GM19025 (cell line): Measurements from ENCODE around the gene KCNK7.

ENCODE experiments used
- ATAC-seq: cut with Tn5 transposase; IDR thresholded peaks from one replicate; pipeline ENCODE4 v1.9.1; 2021; ENCODE audit warnings: mild to moderate bottlenecking, low read depth, moderate library complexity; ENCODE audit not compliant: unreplicated experiment

The KCNK7 gene

GRCh38 chr11:65611758-65612603 is 16.4 kb upstream of the KCNK7 start:
- no peak for ATAC-seq

- ATAC-seq: no peak
These were observed 15.6 kb upstream of the KCNK7 start for GRCh38 chr11:65611028-65611757.

DNA sequence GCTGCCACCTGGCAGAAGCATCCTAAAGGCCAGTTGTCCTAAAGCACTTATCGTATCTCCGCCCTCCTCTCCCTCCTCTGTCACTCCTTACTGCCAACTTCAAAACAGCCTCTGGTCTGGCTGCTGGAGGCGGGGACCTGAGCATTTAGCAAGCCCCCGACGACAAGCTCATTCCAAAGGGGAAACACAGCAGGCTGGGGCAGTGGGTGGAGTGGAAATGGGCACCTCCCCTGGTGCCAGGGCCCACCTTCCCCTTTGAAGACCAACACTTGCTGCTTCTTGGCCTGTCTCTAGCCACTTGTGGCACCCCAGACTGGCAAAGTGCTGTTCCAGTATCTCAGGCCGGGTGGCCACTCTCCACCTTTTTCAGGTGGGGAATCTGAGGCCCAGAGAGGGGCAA is 14.8 kb upstream of the KCNK7 start:
- ATAC-seq: no peak

GRCh38 chr11:65609665-65610064 is 14.1 kb upstream of the KCNK7 start:
- no peak for ATAC-seq

DNA sequence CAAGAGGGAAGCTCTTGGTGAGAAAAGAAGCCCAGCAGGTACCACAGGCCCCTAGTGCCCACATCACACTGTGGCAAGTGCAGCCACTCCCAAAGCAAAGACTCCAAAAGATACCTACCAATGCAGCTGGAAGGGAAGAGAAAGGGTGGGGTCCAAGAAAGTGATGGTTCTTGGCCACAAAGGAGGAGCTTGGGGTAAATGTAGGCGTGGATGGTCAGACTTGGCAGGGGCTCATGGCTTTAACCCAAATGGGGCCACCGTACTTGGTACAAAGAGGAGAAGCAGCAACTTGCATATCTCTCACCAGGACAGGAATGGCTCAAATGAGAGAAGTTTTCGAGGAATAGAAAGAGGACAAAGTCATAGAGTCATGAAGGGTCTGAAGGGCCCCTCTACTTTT is 13.6 kb upstream of the KCNK7 start:
- ATAC-seq: no peak

- ATAC-seq: no peak
These were observed 12.2 kb upstream of the KCNK7 start for GRCh38 chr11:65607614-65608426.

DNA sequence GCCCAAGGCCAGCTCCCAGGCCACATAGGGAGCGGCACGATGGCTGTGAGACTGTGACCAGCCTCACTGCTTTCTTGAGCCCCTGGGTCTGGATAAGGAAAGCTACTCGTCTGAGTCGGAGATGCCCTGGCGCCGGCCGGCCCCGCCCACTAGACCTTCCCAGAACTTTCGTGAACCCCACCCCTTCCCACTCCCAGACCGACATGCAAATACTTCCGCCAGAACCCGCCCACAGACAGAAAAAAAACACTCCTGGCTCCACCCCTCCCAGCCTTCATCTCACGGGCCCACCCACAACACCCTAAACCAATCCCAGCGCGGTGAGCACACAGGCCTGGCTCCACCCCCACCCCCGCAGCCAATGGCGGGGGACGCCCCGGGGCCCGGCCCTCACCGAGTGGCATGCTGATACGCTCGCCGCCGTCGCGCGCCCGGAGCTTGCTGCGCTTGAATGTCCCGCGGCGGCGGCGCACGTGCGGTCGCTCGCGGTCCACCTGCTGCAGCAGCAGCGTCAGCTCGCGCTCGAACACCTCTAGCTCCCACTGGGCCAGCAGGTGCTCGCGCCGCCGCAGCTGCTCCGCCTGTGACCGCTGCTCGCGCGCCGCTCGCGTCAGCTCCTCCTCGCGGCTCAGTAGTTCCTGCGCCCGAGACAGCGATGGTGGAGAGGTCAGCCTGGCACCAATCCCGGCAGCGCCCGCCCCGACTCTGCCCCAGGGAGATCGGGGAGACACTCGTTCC is 11.4 kb upstream of the KCNK7 start:
- ATAC-seq: no peak

GRCh38 chr11:65604258-65604657 is 8.7 kb upstream of the KCNK7 start:
- no peak for ATAC-seq

DNA sequence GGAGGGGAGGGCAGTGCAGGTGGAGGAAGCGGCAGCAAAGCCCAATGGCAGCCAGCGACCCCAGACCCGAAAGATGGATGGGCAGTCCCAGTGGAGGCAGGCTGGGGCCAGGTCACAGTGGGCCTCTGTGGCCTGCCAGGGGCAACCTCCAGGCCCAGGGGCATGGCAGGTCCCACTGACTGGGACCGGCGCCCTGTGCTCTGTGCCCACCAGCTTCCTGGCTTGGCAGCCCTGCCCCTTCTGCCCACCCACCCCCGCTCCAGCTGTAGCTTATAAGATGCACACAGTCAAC is 4.3 kb upstream of the KCNK7 start:
- ATAC-seq: no peak

DNA sequence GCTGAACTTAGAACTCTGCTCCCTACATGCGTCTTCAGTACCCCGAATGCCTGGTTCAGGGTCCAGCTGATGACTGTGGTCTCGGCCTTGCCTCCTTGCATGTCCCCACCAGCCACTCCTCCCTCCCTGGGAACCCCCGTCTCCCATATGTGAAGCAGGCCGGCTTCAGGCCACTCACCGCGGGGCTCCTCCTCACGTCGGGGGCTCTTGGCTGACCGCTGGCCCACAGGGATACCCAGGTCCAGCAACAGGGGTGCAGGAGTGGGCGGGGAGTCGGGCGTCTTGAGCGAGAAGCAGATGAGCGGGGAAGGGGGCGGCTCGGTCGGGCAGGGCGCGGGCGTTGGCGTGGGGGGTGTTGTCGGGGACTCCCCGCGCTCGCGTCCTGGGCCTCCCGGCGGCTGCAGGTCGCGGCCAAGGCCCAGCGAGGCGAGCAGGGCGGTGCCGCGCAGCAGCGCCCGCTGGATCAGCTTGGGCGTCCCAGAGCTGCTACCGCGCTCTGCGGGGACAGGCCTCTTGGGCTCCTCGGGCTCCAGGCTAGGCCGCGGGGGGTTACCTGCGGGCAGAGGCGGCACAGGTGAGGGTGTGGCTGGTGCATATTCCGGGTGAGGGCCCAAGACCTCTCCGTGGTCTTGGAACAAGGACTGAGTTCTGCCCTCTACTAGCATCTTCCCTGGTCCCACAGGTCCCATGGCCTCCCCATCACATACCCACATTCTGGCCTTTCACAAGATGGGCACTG is 3.8 kb upstream of the KCNK7 start:
- ATAC-seq: no peak

GRCh38 chr11:65598258-65598699 is 2.7 kb upstream of the KCNK7 start:
- ATAC-seq: no peak

DNA sequence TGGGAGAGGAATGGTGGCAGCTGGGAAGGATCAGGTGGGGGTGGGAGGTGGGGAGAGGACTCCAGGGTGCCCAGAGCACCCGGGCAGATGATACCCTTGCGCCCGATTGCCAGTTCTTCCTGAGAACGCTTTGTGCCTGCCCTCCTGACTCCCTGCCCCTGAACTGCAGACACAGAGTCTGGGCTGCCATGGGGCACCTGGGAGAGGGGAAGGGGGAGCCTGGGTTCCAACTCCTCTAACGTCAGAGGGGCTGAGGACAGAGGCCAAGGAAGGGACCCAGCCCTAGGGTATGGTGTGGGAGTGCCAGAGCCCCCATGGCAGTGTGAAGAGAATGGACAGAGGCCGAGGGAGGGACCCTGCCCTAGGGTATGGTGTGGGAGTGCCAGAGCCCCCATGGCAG is 920 bp upstream of the KCNK7 start:
- no peak for ATAC-seq

GRCh38 chr11:65595131-65595530 is 469 bp downstream of the KCNK7 start:
- ATAC-seq: no peak

- ATAC-seq: no peak
These were observed 1.8 kb downstream of the KCNK7 start for GRCh38 chr11:65593518-65594414.

GRCh38 chr11:65592858-65593517 is 2.6 kb downstream of the KCNK7 start:
- no peak for ATAC-seq

- no peak for ATAC-seq
These were observed 3.4 kb downstream of the KCNK7 start for GRCh38 chr11:65591939-65592857.

DNA sequence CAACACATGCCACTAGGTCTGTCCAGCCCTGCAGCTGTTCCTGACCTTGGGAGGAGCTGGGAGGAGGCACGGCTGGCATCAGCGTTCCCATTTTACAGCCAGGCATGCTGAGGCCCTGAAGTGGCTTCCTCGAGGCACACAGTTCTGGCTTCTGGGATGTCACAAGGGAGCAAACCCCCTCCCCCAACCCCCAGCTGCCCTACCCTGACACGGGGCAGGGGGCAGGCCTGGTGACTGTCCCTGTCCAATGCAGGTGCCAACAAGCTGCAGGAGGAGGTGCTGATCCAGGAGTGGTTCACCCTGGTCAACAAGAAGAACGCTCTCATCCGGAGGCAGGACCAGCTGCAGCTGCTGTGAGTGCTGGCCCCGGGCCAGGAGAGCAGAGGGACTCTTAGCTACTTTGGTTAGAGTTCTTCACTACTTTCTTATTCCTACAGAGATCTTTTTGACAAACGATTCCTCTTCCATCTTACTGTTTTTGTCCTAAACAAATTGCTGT is 5.3 kb downstream of the KCNK7 start:
- ATAC-seq: no peak
